ENCODE results near the gene SERPINB13.

- peak; percentile 94 for TF ChIP-seq CTCF (conservative IDR thresholded peaks at IDR 0.05; ENCODE audit: low read length)
- TF ChIP-seq EZH2phosphoT487 (IDR thresholded peaks at IDR 0.05; ENCODE audit: borderline replicate concordance) = no peak
Observed at GRCh38 chr18:63578357-63578958, 8.7 kb upstream of the SERPINB13 start.

All from Loucy (cell line).